HT1080 (cell line): Measurements from ENCODE around the gene VPS13D. TPM values are rescaled to one million over a fixed set of nuclear protein-coding genes. Genes with fewer than 3 reads are reported as not detected.
"Not testable (repeated sequence)": the region's sequence is repeated elsewhere in the genome, so short reads cannot be mapped to it uniquely, and the experiment has no call there.

Experiments used
- DNase-seq: peaks from one replicate; pipeline ENCODE4 v3.0.0-alpha.2; 2015; ENCODE audit warnings: low read depth
- total RNA-seq: library from RNA; depleted of rRNA; stranded (reverse); fragments of >200 nt; shearing (Covaris generic); gene quantifications from 2 replicates; pipeline ENCODE4 v1.2.3, GENCODE V29; 2014

VPS13D gene
- total RNA-seq, 1 experiment from 2014 or later = 12.7 TPM

GRCh38 chr1:12196641-12197482, 33.0 kb upstream of the VPS13D start:
- DNase-seq = no peak

DNA sequence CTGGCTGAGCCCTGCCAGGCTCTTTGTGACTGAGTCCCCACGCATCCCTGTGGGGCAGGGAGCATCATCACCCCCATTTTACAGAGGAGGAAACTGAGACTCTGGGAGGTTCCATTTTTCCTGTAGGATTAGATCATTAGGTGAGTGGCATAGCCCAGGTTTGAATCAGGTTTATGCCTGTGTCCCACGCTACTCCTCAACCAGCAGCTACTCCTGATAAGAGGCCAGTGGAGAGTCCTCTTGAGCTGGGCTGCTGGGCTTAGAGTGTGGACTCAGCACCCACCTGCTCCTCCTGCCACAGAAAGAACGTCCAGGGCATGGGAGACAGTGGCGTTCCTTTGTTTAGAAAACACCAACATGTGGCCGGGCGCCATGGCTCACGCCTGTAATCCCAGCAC, 32.3 kb upstream of the VPS13D start:
- no peak for DNase-seq

DNA sequence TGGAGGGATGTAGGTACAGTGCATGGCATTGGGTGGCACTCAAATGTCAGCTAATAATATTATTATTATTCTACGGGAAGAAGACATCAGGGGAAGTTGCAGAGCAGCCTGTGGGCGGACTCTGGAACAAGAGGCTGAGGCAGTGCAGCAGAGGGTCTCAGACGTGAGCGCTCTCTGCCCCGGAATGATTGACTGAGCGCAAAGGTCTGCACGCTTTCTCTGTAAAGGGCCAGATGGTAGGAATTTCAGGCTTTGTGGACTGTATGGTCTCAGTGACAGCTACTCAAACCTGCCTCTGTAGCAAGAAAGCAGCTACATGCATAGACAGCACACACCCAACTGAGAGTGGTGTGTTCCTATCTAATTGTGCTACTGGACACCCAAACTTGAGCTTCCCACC, 29.6 kb upstream of the VPS13D start:
- no peak for DNase-seq

DNA sequence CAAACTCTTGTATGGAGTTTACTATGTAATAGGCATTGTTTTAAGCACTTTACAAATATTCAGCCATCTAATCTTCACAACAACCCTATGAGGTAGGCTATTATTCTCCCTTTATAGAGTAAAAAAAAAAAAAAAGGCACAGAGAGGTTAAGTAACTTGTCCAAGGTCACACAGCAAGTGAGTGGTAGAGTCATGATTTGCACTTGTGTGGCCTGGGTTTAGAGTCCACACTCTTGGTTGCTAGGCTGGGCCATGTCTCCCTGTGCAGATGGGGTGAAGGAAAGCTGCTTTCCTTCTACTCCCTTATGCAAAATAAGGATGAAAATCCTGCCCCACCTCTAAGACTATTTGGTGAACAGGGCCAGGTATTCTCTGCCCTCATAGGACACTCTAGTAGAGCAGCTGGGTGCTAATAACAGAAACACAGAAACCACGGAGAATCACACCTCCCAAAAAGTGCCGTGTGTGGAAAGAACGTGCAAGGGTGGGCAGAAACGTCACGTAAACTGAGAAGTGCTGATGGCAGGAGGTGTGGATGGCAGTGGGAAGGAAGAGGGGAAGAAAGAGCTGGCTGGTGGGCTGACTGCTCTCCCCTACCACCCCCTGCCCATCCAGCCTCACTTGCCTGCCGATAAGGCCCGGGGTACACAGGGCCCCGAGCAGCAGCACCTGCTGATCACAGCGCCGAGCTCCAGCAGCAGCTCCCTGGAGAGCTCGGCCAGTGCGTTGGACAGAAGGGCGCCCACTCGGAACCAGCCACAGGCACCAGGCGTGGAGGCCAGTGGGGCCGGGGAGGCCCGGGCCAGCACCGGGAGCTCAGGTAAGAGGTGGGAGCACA, 28.3 kb upstream of the VPS13D start:
- no peak for DNase-seq

- no peak for DNase-seq
These were observed 27.7 kb upstream of the VPS13D start for GRCh38 chr1:12202190-12202497.

- DNase-seq = no peak
These were observed 27.3 kb upstream of the VPS13D start for GRCh38 chr1:12202577-12202976.

- DNase-seq = no peak
These were observed 26.4 kb upstream of the VPS13D start for GRCh38 chr1:12203216-12204007.

DNA sequence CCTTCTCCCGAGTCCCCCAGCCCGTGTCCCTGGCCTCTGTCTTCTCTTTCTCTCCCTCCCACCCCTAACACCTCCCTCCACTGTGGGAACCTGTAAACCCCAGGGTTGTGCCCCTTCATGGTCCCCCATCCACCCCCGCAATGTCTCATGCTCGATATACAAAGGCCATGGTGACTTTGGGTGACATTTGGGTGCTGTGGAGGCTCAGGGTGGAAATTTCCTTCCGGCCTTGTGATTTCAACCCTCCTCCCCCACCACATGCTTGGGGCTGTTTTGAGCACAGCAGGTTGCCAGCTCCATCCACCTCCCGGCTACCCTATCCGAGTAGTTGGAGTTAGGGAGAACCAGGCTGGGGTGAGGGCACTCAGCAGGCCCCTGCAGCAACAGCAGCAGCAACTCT, 25.7 kb upstream of the VPS13D start:
- no peak for DNase-seq

DNA sequence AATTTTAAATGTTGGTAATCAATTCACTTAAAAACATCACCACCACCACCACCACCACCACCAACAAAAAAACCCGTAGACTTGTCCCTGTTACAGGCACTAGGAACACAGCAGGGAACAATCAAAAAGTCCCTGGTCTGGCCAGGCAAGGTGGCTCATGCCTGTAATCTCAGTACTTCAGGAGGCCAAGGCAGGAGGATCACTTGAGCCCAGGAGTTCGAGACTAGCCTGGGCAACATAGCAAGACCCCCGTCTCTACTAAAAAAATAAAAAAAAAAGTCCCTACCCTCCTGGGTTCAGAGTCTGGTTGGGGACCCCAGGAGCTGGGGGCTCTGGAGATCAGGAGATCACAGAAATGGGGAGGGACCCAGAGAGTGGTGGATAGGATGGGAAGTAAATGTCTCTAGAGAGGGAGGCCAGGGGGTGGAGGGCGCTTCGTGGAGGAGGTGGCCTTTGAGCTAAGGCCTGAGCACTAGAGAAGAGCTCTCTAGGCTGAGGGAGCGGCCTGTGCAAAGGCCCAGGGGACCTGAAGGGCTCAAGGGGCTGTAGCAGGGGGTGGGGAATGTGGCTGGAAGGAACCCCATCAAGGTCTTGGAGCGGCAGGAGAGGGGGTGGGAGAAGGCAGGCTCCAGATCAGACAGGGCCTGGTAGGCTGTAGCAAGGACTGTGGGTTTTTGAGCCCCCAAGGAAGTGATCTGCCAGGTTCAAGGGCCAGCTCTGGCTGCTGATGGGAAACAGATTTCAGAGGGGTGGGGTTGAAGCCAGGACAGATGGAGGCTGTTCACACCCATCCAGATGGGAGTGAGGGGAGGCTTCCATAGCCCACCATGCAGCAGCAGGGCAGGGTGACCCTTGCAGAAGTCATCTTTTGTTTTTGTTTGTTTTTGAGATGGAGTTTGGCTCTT, 24.8 kb upstream of the VPS13D start:
- DNase-seq = no peak

DNA sequence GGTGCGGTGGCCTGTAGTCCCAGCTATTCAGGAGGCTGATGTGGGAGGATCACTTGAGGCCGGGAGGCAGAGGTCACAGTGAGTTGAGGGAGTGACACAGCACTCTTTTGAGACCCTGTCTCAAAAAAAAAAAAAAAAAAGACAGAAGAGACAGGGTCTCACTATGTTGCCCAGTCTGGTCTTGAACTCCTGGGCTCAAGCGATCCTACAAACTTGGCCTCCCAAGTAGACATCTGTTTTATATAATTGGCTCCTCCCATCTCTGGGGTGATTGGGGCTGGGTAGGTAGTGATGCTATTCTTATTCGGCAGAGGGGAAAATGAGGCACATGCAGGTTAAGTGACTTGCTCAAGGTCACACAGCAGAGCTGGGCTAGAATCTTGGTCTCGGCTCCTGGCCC, 23.6 kb upstream of the VPS13D start:
- DNase-seq = no peak

- DNase-seq = no peak
These were observed 22.9 kb upstream of the VPS13D start for GRCh38 chr1:12206792-12207424.

GRCh38 chr1:12208271-12208670, 21.6 kb upstream of the VPS13D start:
- DNase-seq = no peak

DNA sequence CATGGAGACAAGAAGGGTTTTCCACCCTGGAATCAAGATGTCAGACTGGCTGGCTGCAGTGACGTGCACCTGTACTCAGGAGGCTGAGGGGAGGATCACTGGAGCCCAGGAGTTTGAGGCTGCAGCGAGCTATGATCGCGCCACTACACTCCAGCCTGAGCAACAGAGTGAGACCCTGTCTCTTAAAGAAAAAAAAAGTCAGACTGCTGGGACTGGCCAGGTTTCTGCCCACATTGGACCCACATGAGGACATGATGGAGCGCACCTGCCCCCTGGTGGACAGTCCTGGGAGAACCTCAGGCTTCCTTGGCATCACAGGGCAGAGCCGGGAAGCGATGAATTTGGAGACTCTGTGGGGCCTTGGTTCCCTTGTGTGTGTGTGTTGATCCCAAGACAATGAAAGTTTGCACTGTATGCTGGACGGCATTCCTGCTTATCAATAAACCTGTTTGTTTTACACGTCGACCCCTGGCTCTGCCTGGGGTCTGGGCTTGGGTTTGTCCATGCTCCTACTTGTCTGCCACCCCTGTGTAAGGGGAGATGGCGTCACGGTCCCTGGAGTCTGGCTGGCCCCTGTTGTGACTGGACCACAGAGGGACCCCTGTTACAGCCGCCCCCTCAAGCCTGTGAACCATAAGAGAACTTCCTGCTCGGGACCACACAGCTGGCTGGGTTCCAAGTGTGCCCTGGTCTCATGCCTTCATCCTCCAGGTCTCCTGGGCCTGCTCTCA, 20.9 kb upstream of the VPS13D start:
- DNase-seq = peak; percentile 72

- DNase-seq = no peak
These were observed 20.4 kb upstream of the VPS13D start for GRCh38 chr1:12209495-12209832.

DNA sequence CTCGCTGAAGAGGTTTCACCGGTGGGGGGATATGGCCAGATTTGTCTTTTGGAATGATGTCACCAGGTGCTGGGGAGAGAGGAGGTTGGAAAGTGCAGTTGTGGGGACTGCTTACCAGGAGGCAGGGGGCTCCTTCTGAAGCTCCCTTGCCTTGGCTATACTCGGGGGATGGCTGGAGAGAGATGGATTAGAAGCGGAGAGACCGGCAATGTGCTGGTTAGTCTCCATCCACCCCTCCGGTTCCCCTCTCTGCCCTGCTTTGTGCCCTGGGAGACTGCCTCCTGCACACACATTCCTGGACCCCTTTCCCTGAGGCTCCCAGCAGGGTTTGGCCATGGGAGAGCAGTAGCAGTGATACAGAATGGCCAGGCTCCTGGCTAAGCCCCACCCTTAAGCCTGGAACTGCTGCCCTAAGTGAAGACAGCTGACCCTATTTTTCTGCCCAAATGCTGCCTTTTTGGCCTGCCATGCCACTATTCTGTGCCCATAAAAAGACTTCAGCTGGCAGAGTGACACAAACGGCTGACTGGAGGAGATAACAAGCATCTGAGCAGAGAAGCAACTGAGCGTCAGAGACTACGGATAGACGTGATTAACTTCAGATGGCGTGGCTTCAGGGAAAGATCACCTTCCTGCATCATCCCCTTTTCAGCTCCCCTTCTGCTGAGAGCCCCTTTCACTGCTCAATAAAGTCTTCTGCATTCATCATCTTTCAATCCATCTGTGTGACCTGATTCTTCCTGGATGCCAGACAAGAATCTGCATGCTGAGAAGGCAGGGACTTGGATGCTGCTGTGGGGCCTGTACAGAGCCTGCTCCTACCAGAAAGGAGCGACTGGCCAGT, 14.5 kb upstream of the VPS13D start:
- no peak for DNase-seq

DNA sequence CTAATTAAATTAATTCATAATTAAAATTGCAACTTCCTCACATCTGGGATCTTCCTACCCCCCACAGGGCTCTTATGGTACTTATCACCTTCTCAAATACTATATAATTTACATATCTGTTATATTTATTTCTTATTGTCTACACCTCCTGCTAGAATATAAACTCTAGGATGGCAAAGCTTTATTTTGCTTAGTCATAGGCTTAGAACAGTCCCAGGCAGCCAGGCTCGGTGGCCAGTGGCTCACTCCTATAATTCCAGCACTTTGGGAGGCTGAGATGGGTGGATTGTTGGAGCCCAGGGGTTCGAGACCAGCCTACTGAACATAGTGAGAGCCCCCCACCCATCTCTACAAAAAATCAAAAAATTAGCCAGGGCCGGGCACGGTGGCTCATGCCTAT, 10.0 kb upstream of the VPS13D start:
- no peak for DNase-seq

DNA sequence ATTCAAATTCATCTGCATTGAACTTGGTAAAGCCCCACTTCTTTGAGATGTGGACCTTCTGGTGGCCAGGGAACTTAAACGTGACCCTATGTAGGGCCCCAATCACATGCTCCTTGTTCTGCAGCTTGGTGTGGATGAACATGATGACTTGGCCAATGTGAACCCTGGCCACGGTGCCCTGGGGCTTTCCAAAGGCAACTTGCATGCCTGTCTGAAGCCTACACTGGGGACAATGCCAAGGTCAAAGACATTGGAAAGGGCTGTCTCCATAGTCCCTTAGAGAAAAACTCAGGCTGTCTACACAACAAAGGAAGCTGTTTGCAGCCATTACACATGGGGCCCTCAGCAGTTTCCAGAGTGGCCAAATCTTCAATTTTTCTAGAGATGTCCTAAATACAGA, 8.9 kb upstream of the VPS13D start:
- DNase-seq = no peak

DNA sequence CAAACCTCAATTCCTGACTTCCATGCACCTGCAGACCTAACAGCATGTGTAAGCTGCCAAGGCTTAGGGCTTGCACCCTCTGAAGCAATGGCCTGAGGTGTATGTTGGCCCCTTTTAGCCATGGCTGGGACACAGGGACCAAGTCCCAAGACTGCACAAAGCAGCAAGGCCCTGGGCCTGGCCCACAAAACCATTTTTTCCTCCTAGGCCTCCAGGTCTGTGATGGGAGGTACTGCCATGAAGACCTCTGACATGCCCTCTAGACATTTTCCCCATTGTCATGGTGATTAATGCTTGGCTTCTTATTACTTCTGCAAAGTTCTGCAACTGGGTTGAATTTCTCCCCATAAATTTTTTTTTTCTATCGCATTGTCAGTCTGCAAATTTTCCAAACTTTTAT, 7.1 kb upstream of the VPS13D start:
- not testable (repeated sequence) for DNase-seq

GRCh38 chr1:12224092-12224491, 5.7 kb upstream of the VPS13D start:
- DNase-seq = not testable (repeated sequence)
